MM.1S (cell line): ENCODE data around the gene CASZ1.

Experiments
- EZH2phosphoT487 ChIP-seq: fragments of 300-600 bp; sonication (generic); IDR thresholded peaks from 2 replicates; pipeline ENCODE4 v1.6.1; 2018; ENCODE audit warnings: antibody characterized with exemption, low read length
- TF ChIP-seq, protein P1 (sequence below): fragments of 300-600 bp; sonication (generic); IDR thresholded peaks from 2 replicates; pipeline ENCODE4 v1.5.1; 2016; ENCODE audit warnings: antibody characterized with exemption, low read length, mixed read lengths

DNA sequence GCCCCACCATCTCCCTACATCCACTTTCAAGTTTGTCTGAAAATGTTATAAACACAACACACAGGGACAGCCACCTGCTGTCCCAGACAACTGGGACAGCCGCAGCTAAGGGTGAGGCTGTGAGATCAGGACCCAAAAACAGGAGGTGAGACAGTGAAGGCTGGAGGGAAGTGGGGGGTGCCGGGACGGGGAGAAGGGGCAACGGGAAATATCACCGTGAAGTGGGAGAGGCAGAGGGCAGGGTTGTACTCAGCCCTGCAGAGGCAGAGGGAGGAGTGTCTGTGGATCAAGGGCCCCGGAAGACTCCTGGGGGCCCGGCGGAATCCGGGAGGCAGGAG, 114.4 kb downstream of the CASZ1 start:
- TF ChIP-seq, protein P1, sequence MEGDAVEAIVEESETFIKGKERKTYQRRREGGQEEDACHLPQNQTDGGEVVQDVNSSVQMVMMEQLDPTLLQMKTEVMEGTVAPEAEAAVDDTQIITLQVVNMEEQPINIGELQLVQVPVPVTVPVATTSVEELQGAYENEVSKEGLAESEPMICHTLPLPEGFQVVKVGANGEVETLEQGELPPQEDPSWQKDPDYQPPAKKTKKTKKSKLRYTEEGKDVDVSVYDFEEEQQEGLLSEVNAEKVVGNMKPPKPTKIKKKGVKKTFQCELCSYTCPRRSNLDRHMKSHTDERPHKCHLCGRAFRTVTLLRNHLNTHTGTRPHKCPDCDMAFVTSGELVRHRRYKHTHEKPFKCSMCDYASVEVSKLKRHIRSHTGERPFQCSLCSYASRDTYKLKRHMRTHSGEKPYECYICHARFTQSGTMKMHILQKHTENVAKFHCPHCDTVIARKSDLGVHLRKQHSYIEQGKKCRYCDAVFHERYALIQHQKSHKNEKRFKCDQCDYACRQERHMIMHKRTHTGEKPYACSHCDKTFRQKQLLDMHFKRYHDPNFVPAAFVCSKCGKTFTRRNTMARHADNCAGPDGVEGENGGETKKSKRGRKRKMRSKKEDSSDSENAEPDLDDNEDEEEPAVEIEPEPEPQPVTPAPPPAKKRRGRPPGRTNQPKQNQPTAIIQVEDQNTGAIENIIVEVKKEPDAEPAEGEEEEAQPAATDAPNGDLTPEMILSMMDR = no peak
- no peak for TF ChIP-seq EZH2phosphoT487
